Endothelial cell of umbilical vein (primary cell): ENCODE measurements around the gene KAZN. TPM values are rescaled to one million over a fixed set of nuclear protein-coding genes. Genes with fewer than 3 reads are reported as not detected.

Source experiments
- BruUV-seq: library from RNA; stranded (reverse); fragments of 400-500 nt; replicated peaks from 2 replicates; lab custom pipeline; 2021; lab: Mats Ljungman, UMichigan
- CTCF ChIA-PET: fragments of 300-600, 350-600 bp; sonication (Branson Sonifier 250); formaldehyde crosslinking; loops from one replicate; lab custom pipeline; 2021; ENCODE audit warnings: antibody characterized with exemption, inconsistent platforms; lab: Charles Lee
- POLR2A ChIA-PET: fragments of 300-600, 350-600 bp; sonication (Branson Sonifier 250); formaldehyde crosslinking; loops from one replicate; lab custom pipeline; 2021; ENCODE audit warnings: antibody characterized with exemption, inconsistent platforms; lab: Charles Lee
- DNase-seq: peaks from one replicate; pipeline ENCODE4 v3.0.0-alpha.2; 2011; ENCODE audit warnings: low read depth, low spot score
- FAIRE-seq: peaks from 2 replicates; lab custom pipeline; 2011; peaks lifted over from hg19 to GRCh38; lab: Jason Lieb, UNC
- H2AFZ ChIP-seq: 2 replicates; pipeline ENCODE4 v1.6.0; 2012; ENCODE audit warnings: low read depth, low read length, control low read depth, inconsistent platforms
- H3K27ac ChIP-seq: 2 replicates; pipeline ENCODE4 v1.5.1; 2011; ENCODE audit warnings: low read depth, mild to moderate bottlenecking, control low read depth, low read length, moderate library complexity; ENCODE audit not compliant: insufficient read depth
- H3K27me3 ChIP-seq, 2 experiments: 2 replicates each; pipeline versions ENCODE4 v1.6.0 to v1.6.1; 2011; ENCODE audit warnings: low read length in 2 of 2, mixed read lengths in 1 of 2; ENCODE audit not compliant: control insufficient read depth in 2 of 2, insufficient read depth in 2 of 2
- H3K36me3 ChIP-seq, 2 experiments: 2 replicates in 1 of 2; 3 replicates in 1 of 2; pipeline ENCODE4 v1.5.1; 2011; ENCODE audit warnings: low read length in 2 of 2, mild to moderate bottlenecking in 1 of 2, moderate library complexity in 1 of 2; ENCODE audit not compliant: control insufficient read depth in 2 of 2, insufficient read depth in 2 of 2; ENCODE audit errors: extremely low read depth in 1 of 2
- H3K4me1 ChIP-seq: 3 replicates; pipeline ENCODE4 v1.5.1; 2011; ENCODE audit warnings: mild to moderate bottlenecking, low read length; ENCODE audit not compliant: control insufficient read depth, insufficient read depth; ENCODE audit errors: extremely low read depth
- H3K4me2 ChIP-seq: 2 replicates; pipeline ENCODE4 v1.6.1; 2011; ENCODE audit warnings: low read length, control low read depth, mixed read lengths; ENCODE audit not compliant: insufficient read depth
- H3K4me3 ChIP-seq, 3 experiments: fragments of 200-600 bp in 1 of 3; sonication (generic), shearing (Covaris generic) in 1 of 3; replicated peaks in 1 of 3; 2 replicates each; pipeline ENCODE4 v1.5.1; 2011 to 2016; ENCODE audit warnings: control low read depth in 3 of 3, low read length in 3 of 3, mild to moderate bottlenecking in 2 of 3, inconsistent platforms in 1 of 3, low read depth in 1 of 3, moderate library complexity in 1 of 3; ENCODE audit not compliant: insufficient read depth in 1 of 3
- H3K79me2 ChIP-seq: 2 replicates; pipeline ENCODE4 v1.6.0; 2012; ENCODE audit warnings: low read length, inconsistent platforms; ENCODE audit not compliant: control insufficient read depth, insufficient read depth
- H3K9ac ChIP-seq: replicated peaks from 2 replicates; pipeline ENCODE3; 2011; ENCODE audit warnings: low read length, control low read depth; ENCODE audit not compliant: insufficient read depth; ENCODE audit errors: extremely low read depth
- H3K9me1 ChIP-seq: replicated peaks from 3 replicates; pipeline ENCODE4 v1.6.0; 2011; ENCODE audit warnings: mild to moderate bottlenecking, low read length; ENCODE audit not compliant: control insufficient read depth, insufficient read depth; ENCODE audit errors: extremely low read depth
- H3K9me3 ChIP-seq: replicated peaks from 2 replicates; pipeline ENCODE4 v1.5.1; 2012; ENCODE audit warnings: low read length, inconsistent platforms; ENCODE audit not compliant: control insufficient read depth, insufficient read depth
- H4K20me1 ChIP-seq: replicated peaks from 2 replicates; pipeline ENCODE3; 2011; ENCODE audit warnings: mild to moderate bottlenecking, low read length; ENCODE audit not compliant: control insufficient read depth, insufficient read depth; ENCODE audit errors: extremely low read depth
- EZH2 ChIP-seq: IDR thresholded peaks from 2 replicates; pipeline ENCODE4 v1.6.1; 2012; ENCODE audit warnings: borderline replicate concordance, low read depth, mild to moderate bottlenecking, moderate library complexity, low read length, inconsistent platforms; ENCODE audit not compliant: severe bottlenecking
- FOS ChIP-seq: IDR thresholded peaks from 2 replicates; pipeline ENCODE4 v1.6.1; 2011; ENCODE audit warnings: mild to moderate bottlenecking, low read length, moderate library complexity, borderline replicate concordance; ENCODE audit not compliant: insufficient read depth
- GATA2 ChIP-seq: IDR thresholded peaks from 2 replicates; pipeline ENCODE4 v1.7.0; 2011; ENCODE audit warnings: low read depth, mild to moderate bottlenecking, moderate library complexity, mixed read lengths, low read length; ENCODE audit not compliant: insufficient read length, insufficient read depth
- JUN ChIP-seq: IDR thresholded peaks from 2 replicates; pipeline ENCODE4 v1.6.1; 2011; ENCODE audit warnings: borderline replicate concordance, low read depth; ENCODE audit not compliant: insufficient read length, insufficient read depth
- MYC ChIP-seq: IDR thresholded peaks from one replicate; pipeline ENCODE4 v1.6.1; 2011; ENCODE audit warnings: mild to moderate bottlenecking, low read depth, low read length
- POLR2A ChIP-seq: IDR thresholded peaks from 2 replicates; pipeline ENCODE4 v1.6.1; 2012; ENCODE audit warnings: low read depth, mild to moderate bottlenecking, control low read depth, low read length
- POLR2AphosphoS5 ChIP-seq: IDR thresholded peaks from 2 replicates; pipeline ENCODE4 v1.6.1; 2012; ENCODE audit warnings: low read depth, mild to moderate bottlenecking, control low read depth, low read length, moderate library complexity; ENCODE audit not compliant: insufficient read depth
- dilution Hi-C: fragments of 300-500 bp; cut with MboI; formaldehyde crosslinking; loops from one replicate; pipeline ENCODE4 v1.15.0; 2019; ENCODE audit warnings: low sequenced_read_pairs; ENCODE audit not compliant: extremely low pct_ligation_motif_present
- intact Hi-C: fragments of 100-400 bp; cut with micrococcal nuclease; formaldehyde crosslinking; loops from one replicate; pipeline ENCODE4 v1.10.0; 2022
- polyA plus RNA-seq, 4 experiments: library from polyadenylated mRNA; depleted of rRNA in 3 of 4; stranded (reverse) in 3 of 4; unstranded in 1 of 4; fragments of >200 nt; gene quantifications; 2 replicates each; pipeline versions ENCODE4 v1.2.1 to v1.2.3, GENCODE V29; 2011 to 2012; ENCODE audit warnings: missing spikeins in 1 of 4
- total RNA-seq: library from RNA; stranded (reverse); gene quantifications from 2 replicates; pipeline ENCODE4 v1.2.3, GENCODE V29; 2021
- TF ChIP-seq, protein P1 (sequence below), 2 donors: IDR thresholded peaks; 1 replicate in 1 of 2; 2 replicates in 1 of 2; pipeline ENCODE4 v1.5.1; 2011; ENCODE audit warnings: low read length in 2 of 2, mild to moderate bottlenecking in 2 of 2, moderate library complexity in 2 of 2, control low read depth in 1 of 2, inconsistent platforms in 1 of 2, low read depth in 1 of 2; ENCODE audit not compliant: insufficient read depth in 1 of 2; ENCODE audit errors: extremely low read depth in 1 of 2
- TF ChIP-seq, protein P2 (sequence below): IDR thresholded peaks from 2 replicates; pipeline ENCODE4 v1.6.1; 2011; ENCODE audit not compliant: insufficient read depth, insufficient read length

The KAZN gene
- total and polyA plus RNA-seq, 2 donors (not counting 3 experiments of a cell fraction or from before 2014, with no cell fraction given) = 1.6 to 5.8 TPM

DNA sequence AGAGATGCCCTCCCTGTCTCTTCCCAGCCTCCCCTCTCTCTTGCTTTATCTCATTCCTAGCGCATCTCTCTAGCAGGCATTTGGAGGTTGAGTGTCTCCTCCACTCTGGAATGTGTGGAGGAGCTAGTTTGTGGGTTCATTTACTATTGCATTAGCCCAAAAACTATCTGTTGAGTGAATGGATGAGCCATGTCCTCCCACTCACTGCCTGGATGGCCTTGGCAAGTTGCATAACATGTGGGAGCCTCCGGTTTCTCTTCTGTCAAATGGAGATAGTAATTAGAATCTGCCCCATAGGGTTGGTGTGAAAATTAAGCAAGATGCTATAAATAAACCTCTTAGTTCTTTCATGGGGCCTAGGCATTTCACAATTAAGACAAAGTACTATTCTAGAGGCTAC lies 181.8 kb downstream of the KAZN start:
- no peaks in the 10 kb centered on the region for H4K20me1 ChIP-seq
- no TSS peak for BruUV-seq
- H2AFZ ChIP-seq = no peak overlapping the region
- intact Hi-C loops (no loop called here), dilution Hi-C loops (no loop called here)
- DNase-seq (no peak), FAIRE-seq (no peak)
- no peaks in the 10 kb centered on the region for H3K79me2 ChIP-seq
- TF ChIP-seq MYC (no peak), FOS (no peak), EZH2 (no peak), JUN (no peak), POLR2AphosphoS5 (no peak), POLR2A (no peak), GATA2 (no peak)
- TF ChIP-seq, protein P1, sequence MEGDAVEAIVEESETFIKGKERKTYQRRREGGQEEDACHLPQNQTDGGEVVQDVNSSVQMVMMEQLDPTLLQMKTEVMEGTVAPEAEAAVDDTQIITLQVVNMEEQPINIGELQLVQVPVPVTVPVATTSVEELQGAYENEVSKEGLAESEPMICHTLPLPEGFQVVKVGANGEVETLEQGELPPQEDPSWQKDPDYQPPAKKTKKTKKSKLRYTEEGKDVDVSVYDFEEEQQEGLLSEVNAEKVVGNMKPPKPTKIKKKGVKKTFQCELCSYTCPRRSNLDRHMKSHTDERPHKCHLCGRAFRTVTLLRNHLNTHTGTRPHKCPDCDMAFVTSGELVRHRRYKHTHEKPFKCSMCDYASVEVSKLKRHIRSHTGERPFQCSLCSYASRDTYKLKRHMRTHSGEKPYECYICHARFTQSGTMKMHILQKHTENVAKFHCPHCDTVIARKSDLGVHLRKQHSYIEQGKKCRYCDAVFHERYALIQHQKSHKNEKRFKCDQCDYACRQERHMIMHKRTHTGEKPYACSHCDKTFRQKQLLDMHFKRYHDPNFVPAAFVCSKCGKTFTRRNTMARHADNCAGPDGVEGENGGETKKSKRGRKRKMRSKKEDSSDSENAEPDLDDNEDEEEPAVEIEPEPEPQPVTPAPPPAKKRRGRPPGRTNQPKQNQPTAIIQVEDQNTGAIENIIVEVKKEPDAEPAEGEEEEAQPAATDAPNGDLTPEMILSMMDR (IDR thresholded peaks at IDR 0.05; ENCODE audit: extremely low read depth in 1 of 2, insufficient read depth in 1 of 2, low read depth in 1 of 2, low read length in 2 of 2) = no peak
- TF ChIP-seq, protein P2, sequence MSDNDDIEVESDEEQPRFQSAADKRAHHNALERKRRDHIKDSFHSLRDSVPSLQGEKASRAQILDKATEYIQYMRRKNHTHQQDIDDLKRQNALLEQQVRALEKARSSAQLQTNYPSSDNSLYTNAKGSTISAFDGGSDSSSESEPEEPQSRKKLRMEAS = no peak
- no peaks in the 10 kb centered on the region for H3K9me1 ChIP-seq
- H3K4me1 ChIP-seq = no peaks in the 10 kb centered on the region
- no peak overlapping the region for H3K27ac ChIP-seq
- POLR2A ChIA-PET = no interaction called here
- H3K9me3 ChIP-seq = no peaks in the 10 kb centered on the region
- no peaks in the 10 kb centered on the region for H3K27me3 ChIP-seq
- no peaks in the 10 kb centered on the region for H3K36me3 ChIP-seq
- no peak overlapping the region for H3K4me3 ChIP-seq
- CTCF ChIA-PET = interaction anchor here (1.0 kb wide), 1 partner anchor 267 kb away, joined by 3 read pairs; no protein-coding TSS in a partner anchor
- H3K4me2 ChIP-seq = no peak overlapping the region
- no peak overlapping the region for H3K9ac ChIP-seq
